Raji (cell line): ENCODE data around the gene MAP3K8.

ENCODE experiments used
- POLR2A ChIP-seq: IDR thresholded peaks from 2 replicates; pipeline ENCODE4 v1.6.1; 2011; ENCODE audit warnings: low read depth, low read length, control low read depth; ENCODE audit not compliant: insufficient read depth

MAP3K8 gene

GRCh38 chr10:30433730-30434272 is at the start of gene MAP3K8:
Gene MAP3K8 (plus strand): TSS chr10:30434184. CDS start chr10:30438939, 4,755 bp downstream.
- peak; percentile 67 for TF ChIP-seq POLR2A

- TF ChIP-seq POLR2A, result no peak
These were observed 49.2 kb upstream of the MAP3K8 start for GRCh38 chr10:30384701-30385201.

- TF ChIP-seq POLR2A, result no peak
These were observed 47.0 kb upstream of the MAP3K8 start for GRCh38 chr10:30386801-30387588.

DNA sequence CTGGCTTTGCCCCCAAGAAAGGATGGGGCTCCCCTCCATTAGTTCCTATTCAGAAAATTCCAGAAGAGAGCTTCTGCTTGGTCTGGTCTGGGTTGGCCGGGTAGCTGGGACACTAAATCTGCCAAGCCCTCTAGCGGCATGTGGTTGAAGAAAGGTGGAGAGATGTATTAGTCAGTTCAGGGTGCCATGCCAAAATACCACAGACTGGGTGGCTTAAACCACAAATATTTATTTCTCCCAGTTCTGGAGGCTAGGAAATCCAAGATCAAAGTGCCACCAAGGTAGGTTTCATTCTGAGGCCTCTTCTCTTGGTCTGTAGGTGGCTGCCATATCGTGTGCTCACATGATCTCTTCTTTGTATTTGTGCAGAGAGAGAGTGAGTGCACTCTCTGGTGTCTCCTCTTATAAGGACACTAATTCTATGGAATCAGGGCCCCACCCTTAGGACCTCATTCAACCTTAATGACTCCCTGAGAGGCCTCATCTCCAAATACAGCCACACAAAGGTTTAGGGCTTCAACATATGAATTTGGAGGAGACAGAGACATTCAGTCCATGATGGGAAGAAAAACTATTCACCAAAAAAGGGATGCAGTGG is 46.2 kb upstream of the MAP3K8 start:
- no peak for TF ChIP-seq POLR2A

DNA sequence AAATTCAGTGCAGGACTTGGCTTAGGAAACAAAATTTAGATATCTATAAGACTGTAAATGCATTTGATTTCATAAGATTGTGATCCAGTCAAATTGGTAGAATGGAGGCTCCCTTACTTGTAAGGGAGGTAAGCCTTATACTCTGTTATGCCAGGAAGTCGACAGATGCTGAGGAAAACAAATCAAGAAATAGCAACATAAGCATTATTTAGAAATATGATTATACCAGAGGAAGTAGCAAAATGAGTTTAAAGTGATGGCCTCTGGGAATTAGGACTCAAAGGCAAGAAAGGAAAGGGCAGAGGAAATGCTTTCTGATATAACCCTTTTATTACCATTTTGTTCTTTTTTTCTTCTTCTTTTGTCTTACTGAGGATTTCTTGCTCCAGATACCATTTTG is 44.4 kb upstream of the MAP3K8 start:
- no peak for TF ChIP-seq POLR2A

DNA sequence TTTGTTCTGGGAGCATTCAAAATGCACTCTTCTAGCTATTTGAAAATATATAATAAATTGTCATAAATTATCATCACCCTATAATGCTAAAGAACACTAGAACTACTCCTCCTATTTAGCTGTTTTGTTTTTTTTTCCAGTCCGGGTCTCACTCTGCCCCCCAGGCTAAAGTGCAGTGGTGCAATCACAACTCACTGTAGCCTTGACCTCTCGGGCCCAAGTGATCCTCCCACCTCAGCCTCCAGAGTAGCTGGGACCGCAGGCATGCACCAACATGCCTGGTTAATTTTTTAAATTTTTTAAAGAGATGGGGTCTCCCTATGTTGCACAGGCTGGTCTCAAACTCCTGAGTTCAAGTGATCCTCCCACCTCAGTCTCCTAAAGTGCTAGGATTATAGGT is 43.8 kb upstream of the MAP3K8 start:
- TF ChIP-seq POLR2A, result no peak

DNA sequence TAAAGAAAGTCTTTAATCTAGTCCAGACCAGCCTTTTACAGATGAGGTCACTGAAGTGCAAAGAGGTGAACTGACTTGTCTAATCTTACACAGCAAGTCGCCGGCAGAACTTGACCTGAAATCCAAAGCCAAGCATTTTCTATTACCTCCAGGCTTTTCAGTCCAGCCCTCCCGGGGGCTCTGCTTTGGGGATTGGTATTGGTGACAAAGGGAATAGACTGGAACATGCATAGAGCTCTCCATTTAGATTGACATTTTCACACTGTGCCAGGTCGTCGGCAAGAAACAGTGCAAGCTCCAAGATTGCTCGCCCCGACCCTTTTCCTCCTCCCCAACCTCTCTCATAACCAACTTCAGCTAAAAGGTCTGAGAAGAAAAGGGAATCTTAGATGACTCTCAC is 42.7 kb upstream of the MAP3K8 start:
- TF ChIP-seq POLR2A, result no peak

GRCh38 chr10:30392564-30392990 is 41.4 kb upstream of the MAP3K8 start:
- TF ChIP-seq POLR2A, result no peak

DNA sequence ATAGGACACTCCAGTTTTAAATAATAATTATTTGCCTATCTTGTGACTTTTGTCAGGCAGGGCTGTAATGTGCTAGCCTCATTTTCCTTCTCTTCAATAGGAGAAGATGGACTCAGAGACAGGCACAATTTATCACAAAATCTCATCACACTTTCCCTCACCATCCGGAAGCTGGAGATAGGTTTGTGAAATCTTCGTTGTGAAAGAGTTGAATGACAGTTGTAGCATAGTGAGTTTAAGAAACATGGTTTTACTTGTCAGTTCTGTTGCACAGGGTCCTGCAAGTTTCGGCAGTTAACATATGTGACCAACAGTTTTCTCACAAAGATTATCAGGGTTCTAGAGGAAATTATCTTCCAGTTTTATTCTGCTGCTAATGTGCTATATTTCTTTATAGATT is 37.7 kb upstream of the MAP3K8 start:
- no peak for TF ChIP-seq POLR2A

GRCh38 chr10:30396698-30397097 is 37.3 kb upstream of the MAP3K8 start:
- no peak for TF ChIP-seq POLR2A

- TF ChIP-seq POLR2A, result no peak
These were observed 35.8 kb upstream of the MAP3K8 start for GRCh38 chr10:30398193-30398592.

DNA sequence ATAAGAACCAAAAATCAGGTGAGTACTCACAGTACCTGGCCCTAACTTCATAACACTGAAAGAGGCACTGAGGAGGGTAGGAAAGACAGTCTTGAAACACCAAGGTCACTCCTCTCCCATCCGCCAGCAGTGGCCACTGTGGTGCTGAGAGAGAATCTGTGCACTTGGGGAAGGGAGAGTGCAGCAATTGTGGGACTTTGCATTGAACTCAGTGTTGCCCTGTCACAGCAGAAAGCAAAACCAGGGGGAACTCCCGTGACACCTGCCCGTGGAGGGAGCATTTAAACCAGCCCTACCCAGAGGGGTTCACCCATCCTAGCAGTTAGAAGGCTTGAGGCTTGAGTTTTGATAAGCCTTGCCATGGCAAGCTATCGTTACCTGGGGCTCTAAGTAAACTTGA is 35.2 kb upstream of the MAP3K8 start:
- no peak for TF ChIP-seq POLR2A

GRCh38 chr10:30403494-30403893 is 30.5 kb upstream of the MAP3K8 start:
- no peak for TF ChIP-seq POLR2A

GRCh38 chr10:30404540-30404939 is 29.4 kb upstream of the MAP3K8 start:
- no peak for TF ChIP-seq POLR2A

DNA sequence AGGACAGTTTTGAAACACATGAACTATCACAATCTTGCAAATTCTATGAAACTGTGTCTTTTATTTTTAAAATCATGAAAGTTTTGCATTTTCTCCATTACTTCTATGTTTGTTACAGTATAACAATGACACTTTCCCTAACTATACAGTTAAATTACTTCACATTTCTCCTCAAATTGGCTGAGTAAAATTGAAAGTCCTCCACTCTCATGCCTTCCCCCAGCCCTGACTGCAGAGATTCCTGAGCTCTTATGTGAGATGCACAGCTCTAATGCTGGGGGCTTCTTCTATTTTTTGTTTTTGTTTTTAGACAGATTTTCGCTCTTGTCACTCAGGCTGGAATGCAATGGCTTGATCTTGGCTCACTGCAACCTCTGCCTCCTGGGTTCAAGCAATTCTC is 22.7 kb upstream of the MAP3K8 start:
- TF ChIP-seq POLR2A, result no peak

GRCh38 chr10:30412901-30413300 is 21.1 kb upstream of the MAP3K8 start:
- no peak for TF ChIP-seq POLR2A
